MM.1S (cell line): ENCODE results near the gene GASK1B.

Experiments
- EZH2 ChIP-seq: fragments of 300-600 bp; sonication (generic); optimal IDR thresholded peaks from 2 replicates; pipeline ENCODE3; 2017; ENCODE audit warnings: low read depth, mild to moderate bottlenecking, antibody characterized with exemption, low read length, mixed read lengths
- TF ChIP-seq, protein P1 (sequence below): fragments of 300-600 bp; sonication (generic); IDR thresholded peaks from 2 replicates; pipeline ENCODE4 v1.5.1; 2016; ENCODE audit warnings: antibody characterized with exemption, low read length, mixed read lengths

DNA sequence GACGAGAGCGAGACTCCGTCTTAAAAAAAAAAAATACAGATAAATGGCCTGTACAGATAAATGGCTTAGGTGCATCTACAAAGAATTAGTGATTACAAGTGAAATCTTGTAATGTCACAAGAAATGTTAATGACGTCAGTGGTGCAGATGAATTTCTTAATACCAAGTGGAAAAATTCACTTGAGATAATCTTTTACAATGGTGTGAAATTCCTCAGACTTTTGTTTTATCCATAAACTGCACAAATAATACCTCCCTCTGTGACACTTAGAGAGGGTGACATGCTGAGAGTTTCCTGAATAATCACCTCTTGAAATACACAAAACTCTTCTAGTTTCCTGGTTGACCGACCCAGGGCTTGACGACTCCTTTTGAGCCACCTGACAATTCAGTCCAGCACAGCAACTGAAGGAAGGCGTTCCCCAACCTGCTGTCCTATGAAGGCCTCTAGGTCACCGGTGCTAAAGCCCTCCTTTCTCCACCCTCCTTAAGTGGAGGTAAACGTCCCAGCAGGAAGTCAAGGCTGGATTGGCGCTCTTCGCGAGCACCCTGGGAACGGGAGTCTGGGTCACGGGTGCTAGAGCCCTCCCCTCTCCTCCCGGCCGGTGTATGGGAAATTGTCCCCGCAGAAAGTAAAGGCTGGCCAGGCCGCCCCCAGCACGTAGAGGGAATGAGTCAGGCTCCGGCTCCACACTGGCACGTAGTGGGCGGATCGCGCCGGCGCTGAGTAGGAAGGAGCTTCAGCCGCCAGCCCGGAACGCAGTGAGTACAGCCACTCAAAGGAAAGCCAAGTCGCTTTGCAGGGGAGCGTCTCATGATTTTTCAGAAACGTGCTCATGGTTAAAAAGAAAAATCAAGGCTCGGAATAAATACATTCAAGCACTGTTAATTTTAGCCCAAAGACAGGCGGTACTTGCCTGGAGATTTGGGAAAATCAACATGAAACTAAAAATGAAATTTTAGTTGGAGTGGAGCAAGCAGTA, 37.3 kb upstream of the GASK1B start, which contains the start of gene TMEM144:
- no peak for TF ChIP-seq EZH2
- TF ChIP-seq, protein P1, sequence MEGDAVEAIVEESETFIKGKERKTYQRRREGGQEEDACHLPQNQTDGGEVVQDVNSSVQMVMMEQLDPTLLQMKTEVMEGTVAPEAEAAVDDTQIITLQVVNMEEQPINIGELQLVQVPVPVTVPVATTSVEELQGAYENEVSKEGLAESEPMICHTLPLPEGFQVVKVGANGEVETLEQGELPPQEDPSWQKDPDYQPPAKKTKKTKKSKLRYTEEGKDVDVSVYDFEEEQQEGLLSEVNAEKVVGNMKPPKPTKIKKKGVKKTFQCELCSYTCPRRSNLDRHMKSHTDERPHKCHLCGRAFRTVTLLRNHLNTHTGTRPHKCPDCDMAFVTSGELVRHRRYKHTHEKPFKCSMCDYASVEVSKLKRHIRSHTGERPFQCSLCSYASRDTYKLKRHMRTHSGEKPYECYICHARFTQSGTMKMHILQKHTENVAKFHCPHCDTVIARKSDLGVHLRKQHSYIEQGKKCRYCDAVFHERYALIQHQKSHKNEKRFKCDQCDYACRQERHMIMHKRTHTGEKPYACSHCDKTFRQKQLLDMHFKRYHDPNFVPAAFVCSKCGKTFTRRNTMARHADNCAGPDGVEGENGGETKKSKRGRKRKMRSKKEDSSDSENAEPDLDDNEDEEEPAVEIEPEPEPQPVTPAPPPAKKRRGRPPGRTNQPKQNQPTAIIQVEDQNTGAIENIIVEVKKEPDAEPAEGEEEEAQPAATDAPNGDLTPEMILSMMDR, result no peak
